GM23338 (cell line): ENCODE results near the gene TCN2. TPM values are rescaled to one million over a fixed set of nuclear protein-coding genes. Genes with fewer than 3 reads are reported as not detected.

Source experiments
- ATAC-seq: fragments of 200-7000 bp; cut with Tn5 transposase; 3 replicates; pipeline ENCODE4 v1.9.1; 2020
- DNase-seq: peaks from one replicate; pipeline ENCODE4 v3.0.0-alpha.2; 2015; ENCODE audit warnings: low spot score
- H2AFZ ChIP-seq: fragments of 200-600 bp; sonication (generic); 2 replicates; pipeline ENCODE4 v1.8.0; 2016; ENCODE audit warnings: antibody characterized with exemption, mild to moderate bottlenecking, moderate library complexity
- H3F3A ChIP-seq: fragments of 200-600 bp; sonication (generic); replicated peaks from 2 replicates; pipeline ENCODE4 v1.8.0; 2017; ENCODE audit warnings: antibody characterized with exemption, mixed run types, low read depth
- H3K27ac ChIP-seq: fragments of 200-600 bp; sonication (generic); 2 replicates; pipeline ENCODE4 v1.6.1; 2016; ENCODE audit warnings: low read depth
- H3K27me3 ChIP-seq: fragments of 200-600 bp; sonication (generic); 2 replicates; pipeline ENCODE4 v1.8.0; 2016; ENCODE audit warnings: mild to moderate bottlenecking, mixed run types, moderate library complexity; ENCODE audit not compliant: insufficient read depth
- H3K36me3 ChIP-seq: fragments of 200-600 bp; sonication (generic); 2 replicates; pipeline ENCODE4 v1.8.0; 2016; ENCODE audit warnings: mild to moderate bottlenecking; ENCODE audit not compliant: insufficient read depth
- H3K4me1 ChIP-seq: fragments of 200-600 bp; sonication (generic); 2 replicates; pipeline ENCODE4 v1.8.0; 2016; ENCODE audit warnings: mild to moderate bottlenecking, moderate library complexity; ENCODE audit not compliant: insufficient read depth
- H3K4me2 ChIP-seq: fragments of 200-600 bp; sonication (generic); 2 replicates; pipeline ENCODE4 v1.7.1; 2017; ENCODE audit warnings: mixed run types
- H3K4me3 ChIP-seq: fragments of 200-600 bp; sonication (generic); 2 replicates; pipeline ENCODE4 v1.6.1; 2016; ENCODE audit warnings: mixed run types
- H3K79me2 ChIP-seq: fragments of 200-600 bp; sonication (generic); replicated peaks from 2 replicates; pipeline ENCODE4 v1.8.0; 2017; ENCODE audit warnings: mild to moderate bottlenecking; ENCODE audit not compliant: insufficient read depth
- H3K9me2 ChIP-seq: fragments of 200-600 bp; sonication (generic); 2 replicates; pipeline ENCODE4 v1.8.0; 2017; ENCODE audit not compliant: insufficient read depth
- H4K20me1 ChIP-seq: fragments of 200-600 bp; sonication (generic); replicated peaks from 2 replicates; pipeline ENCODE4 v1.8.0; 2017; ENCODE audit warnings: mild to moderate bottlenecking; ENCODE audit not compliant: insufficient read depth
- H3K27ac Mint-ChIP-seq: 2 replicates; pipeline ENCODE4 v1.8.0; 2020; ENCODE audit warnings: inconsistent platforms, mild to moderate bottlenecking, moderate library complexity, mixed read lengths
- H3K27me3 Mint-ChIP-seq: 3 replicates; pipeline ENCODE4 v1.8.0; 2022; ENCODE audit warnings: low read depth, mild to moderate bottlenecking, moderate library complexity, mixed read lengths, inconsistent platforms; ENCODE audit not compliant: insufficient read depth, poor library complexity
- H3K36me3 Mint-ChIP-seq: 3 replicates; pipeline ENCODE4 v1.8.0; 2021; ENCODE audit warnings: low read depth, mild to moderate bottlenecking, inconsistent platforms, moderate library complexity, mixed read lengths
- H3K4me1 Mint-ChIP-seq: 3 replicates; pipeline ENCODE4 v1.8.0; 2020; ENCODE audit warnings: mild to moderate bottlenecking, inconsistent platforms, mixed read lengths
- H3K4me3 Mint-ChIP-seq: 3 replicates; pipeline ENCODE4 v1.8.0; 2021; ENCODE audit warnings: moderate library complexity, mild to moderate bottlenecking, inconsistent platforms, mixed read lengths
- H3K9me3 Mint-ChIP-seq: 3 replicates; pipeline ENCODE4 v1.8.0; 2020; ENCODE audit warnings: moderate library complexity, mild to moderate bottlenecking, inconsistent platforms, mixed read lengths
- CREB1 ChIP-seq: fragments of 250-450 bp; sonication (Bioruptor Pico); IDR thresholded peaks from 2 replicates; pipeline ENCODE4 v1.5.0; 2020; ENCODE audit warnings: low read depth, mild to moderate bottlenecking, moderate library complexity
- ETS1 ChIP-seq: IDR thresholded peaks from 2 replicates; pipeline ENCODE4 v1.6.1; 2016; ENCODE audit warnings: antibody characterized with exemption
- JUNB ChIP-seq: IDR thresholded peaks from one replicate; pipeline ENCODE4 v1.6.1; 2016; ENCODE audit warnings: antibody characterized with exemption; ENCODE audit not compliant: unreplicated experiment
- REST ChIP-seq: IDR thresholded peaks from one replicate; pipeline ENCODE4 v1.6.1; 2018; ENCODE audit warnings: antibody characterized with exemption; ENCODE audit not compliant: unreplicated experiment
- ZNF114 ChIP-seq: fragments of 250-450 bp; sonication (Bioruptor Pico); IDR thresholded peaks from 2 replicates; pipeline ENCODE4 v1.5.0; 2020; ENCODE audit warnings: mild to moderate bottlenecking, moderate library complexity
- polyA plus RNA-seq: library from polyadenylated mRNA; unstranded; fragments of >200 nt; fragmentation: Nextera tagmentation; extraction: Ambion mirVana; gene quantifications from 2 replicates; pipeline ENCODE4 v1.2.1, GENCODE V29; 2016
- total RNA-seq: library from RNA; depleted of rRNA; stranded (reverse); fragments of >200 nt; shearing (Covaris generic); gene quantifications from 2 replicates; pipeline ENCODE4 v1.2.3, GENCODE V29; 2014
- TF ChIP-seq, protein P1 (sequence below): fragments of 250-450 bp; sonication (Bioruptor Pico); IDR thresholded peaks from 2 replicates; pipeline ENCODE4 v1.5.0; 2020; ENCODE audit warnings: mild to moderate bottlenecking, moderate library complexity

Gene TCN2
- total and polyA plus RNA-seq, 2 experiments from 2014 or later: 12.9 to 38.1 TPM

DNA sequence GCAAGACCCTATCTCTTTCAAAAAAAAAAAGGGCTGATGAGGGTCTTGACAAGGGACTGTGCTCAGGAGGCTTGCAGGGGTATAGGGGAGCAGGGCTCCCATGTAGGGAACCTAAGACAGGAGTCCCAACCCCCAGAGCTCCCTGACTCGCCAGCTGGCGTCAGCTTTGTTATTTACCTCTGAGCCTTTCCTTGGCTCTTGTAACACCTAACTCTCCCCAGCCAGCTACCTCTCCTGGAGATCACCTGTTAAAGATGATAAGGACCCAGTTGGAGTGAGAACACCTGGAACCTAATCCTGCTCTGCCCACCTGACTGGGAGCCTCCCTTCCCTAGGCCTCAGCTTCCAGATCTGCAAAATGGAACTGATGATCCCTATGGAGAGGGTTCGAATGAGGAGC, 41.9 kb downstream of the TCN2 start:
- no peak overlapping the region for H3K27ac ChIP-seq
- no peaks in the 10 kb centered on the region for H4K20me1 ChIP-seq
- no peaks in the 10 kb centered on the region for H3K9me2 ChIP-seq
- DNase-seq: no peak
- no peaks in the 10 kb centered on the region for H3K79me2 ChIP-seq
- no peaks in the 10 kb centered on the region; the same call in 1 of the 2 replicates for H3K36me3 ChIP-seq
- no peak overlapping the region for H3K4me3 ChIP-seq
- no peak overlapping the region for H3K4me2 ChIP-seq
- H3K9me3 Mint-ChIP-seq: no peaks in the 10 kb centered on the region
- no peak overlapping the region for H3K4me3 Mint-ChIP-seq
- no peaks in the 10 kb centered on the region for H3K27me3 ChIP-seq
- no peaks in the 10 kb centered on the region for H3K36me3 Mint-ChIP-seq
- H2AFZ ChIP-seq: no peak overlapping the region
- H3K27me3 Mint-ChIP-seq: peaks cover 9% of the 10 kb centered on the region
- H3K4me1 Mint-ChIP-seq: peaks cover 5% of the 10 kb centered on the region; the same call in 2 of the 3 replicates
- no peaks in the 10 kb centered on the region for H3F3A ChIP-seq
- TF ChIP-seq JUNB: no peak
- no peak for TF ChIP-seq ETS1
- TF ChIP-seq, protein P1, sequence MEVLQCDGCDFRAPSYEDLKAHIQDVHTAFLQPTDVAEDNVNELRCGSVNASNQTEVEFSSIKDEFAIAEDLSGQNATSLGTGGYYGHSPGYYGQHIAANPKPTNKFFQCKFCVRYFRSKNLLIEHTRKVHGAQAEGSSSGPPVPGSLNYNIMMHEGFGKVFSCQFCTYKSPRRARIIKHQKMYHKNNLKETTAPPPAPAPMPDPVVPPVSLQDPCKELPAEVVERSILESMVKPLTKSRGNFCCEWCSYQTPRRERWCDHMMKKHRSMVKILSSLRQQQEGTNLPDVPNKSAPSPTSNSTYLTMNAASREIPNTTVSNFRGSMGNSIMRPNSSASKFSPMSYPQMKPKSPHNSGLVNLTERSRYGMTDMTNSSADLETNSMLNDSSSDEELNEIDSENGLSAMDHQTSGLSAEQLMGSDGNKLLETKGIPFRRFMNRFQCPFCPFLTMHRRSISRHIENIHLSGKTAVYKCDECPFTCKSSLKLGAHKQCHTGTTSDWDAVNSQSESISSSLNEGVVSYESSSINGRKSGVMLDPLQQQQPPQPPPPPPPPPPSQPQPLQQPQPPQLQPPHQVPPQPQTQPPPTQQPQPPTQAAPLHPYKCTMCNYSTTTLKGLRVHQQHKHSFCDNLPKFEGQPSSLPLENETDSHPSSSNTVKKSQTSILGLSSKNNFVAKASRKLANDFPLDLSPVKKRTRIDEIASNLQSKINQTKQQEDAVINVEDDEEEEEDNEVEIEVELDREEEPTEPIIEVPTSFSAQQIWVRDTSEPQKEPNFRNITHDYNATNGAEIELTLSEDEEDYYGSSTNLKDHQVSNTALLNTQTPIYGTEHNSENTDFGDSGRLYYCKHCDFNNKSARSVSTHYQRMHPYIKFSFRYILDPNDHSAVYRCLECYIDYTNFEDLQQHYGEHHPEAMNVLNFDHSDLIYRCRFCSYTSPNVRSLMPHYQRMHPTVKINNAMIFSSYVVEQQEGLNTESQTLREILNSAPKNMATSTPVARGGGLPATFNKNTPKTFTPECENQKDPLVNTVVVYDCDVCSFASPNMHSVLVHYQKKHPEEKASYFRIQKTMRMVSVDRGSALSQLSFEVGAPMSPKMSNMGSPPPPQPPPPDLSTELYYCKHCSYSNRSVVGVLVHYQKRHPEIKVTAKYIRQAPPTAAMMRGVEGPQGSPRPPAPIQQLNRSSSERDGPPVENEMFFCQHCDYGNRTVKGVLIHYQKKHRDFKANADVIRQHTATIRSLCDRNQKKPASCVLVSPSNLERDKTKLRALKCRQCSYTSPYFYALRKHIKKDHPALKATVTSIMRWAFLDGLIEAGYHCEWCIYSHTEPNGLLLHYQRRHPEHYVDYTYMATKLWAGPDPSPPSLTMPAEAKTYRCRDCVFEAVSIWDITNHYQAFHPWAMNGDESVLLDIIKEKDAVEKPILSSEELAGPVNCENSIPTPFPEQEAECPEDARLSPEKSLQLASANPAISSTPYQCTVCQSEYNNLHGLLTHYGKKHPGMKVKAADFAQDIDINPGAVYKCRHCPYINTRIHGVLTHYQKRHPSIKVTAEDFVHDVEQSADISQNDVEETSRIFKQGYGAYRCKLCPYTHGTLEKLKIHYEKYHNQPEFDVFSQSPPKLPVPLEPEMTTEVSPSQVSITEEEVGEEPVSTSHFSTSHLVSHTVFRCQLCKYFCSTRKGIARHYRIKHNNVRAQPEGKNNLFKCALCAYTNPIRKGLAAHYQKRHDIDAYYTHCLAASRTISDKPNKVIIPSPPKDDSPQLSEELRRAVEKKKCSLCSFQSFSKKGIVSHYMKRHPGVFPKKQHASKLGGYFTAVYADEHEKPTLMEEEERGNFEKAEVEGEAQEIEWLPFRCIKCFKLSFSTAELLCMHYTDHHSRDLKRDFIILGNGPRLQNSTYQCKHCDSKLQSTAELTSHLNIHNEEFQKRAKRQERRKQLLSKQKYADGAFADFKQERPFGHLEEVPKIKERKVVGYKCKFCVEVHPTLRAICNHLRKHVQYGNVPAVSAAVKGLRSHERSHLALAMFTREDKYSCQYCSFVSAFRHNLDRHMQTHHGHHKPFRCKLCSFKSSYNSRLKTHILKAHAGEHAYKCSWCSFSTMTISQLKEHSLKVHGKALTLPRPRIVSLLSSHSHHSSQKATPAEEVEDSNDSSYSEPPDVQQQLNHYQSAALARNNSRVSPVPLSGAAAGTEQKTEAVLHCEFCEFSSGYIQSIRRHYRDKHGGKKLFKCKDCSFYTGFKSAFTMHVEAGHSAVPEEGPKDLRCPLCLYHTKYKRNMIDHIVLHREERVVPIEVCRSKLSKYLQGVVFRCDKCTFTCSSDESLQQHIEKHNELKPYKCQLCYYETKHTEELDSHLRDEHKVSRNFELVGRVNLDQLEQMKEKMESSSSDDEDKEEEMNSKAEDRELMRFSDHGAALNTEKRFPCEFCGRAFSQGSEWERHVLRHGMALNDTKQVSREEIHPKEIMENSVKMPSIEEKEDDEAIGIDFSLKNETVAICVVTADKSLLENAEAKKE (CRISPR knock-in tag): no peak
- no peak for TF ChIP-seq CREB1
- TF ChIP-seq REST: no peak
- TF ChIP-seq ZNF114: no peak
- ATAC-seq: no peak; the same call in 2 of the 3 replicates
- H3K4me1 ChIP-seq: no peaks in the 10 kb centered on the region
- H3K27ac Mint-ChIP-seq: no peak overlapping the region
